HepG2 (cell line): Measurements from ENCODE around the gene ABTB2.

Experiments used
- CTCF ChIP-seq: sonication (generic); formaldehyde crosslinking; IDR thresholded peaks from 2 replicates; pipeline ENCODE4 v1.5.0; 2020; ENCODE audit warnings: mild to moderate bottlenecking, missing genetic modification reagents, moderate library complexity
- FOSL2 ChIP-seq: sonication (generic); formaldehyde crosslinking; IDR thresholded peaks from 2 replicates; pipeline ENCODE4 v1.4.0; 2020; ENCODE audit warnings: missing genetic modification reagents
- GTF3A ChIP-seq: sonication (generic); formaldehyde crosslinking; conservative IDR thresholded peaks from 2 replicates; pipeline ENCODE4 v1.4.0; 2020; ENCODE audit warnings: mild to moderate bottlenecking, missing genetic modification reagents
- MAX ChIP-seq: IDR thresholded peaks from 2 replicates; pipeline ENCODE4 v1.6.1; 2012; ENCODE audit warnings: inconsistent platforms
- SNAI1 ChIP-seq: sonication (generic); formaldehyde crosslinking; IDR thresholded peaks from 2 replicates; pipeline ENCODE4 v1.5.0; 2020; ENCODE audit warnings: mild to moderate bottlenecking, missing genetic modification reagents, borderline replicate concordance
- SRSF4 ChIP-seq: fragments of 200-400 bp; formaldehyde crosslinking; IDR thresholded peaks from one replicate; pipeline ENCODE4 v1.6.1; 2018; ENCODE audit warnings: mild to moderate bottlenecking, low read depth, low read length, moderate library complexity; ENCODE audit not compliant: poor library complexity, severe bottlenecking
- TBP ChIP-seq: sonication (generic); formaldehyde crosslinking; IDR thresholded peaks from 2 replicates; pipeline ENCODE4 v1.5.0; 2020; ENCODE audit warnings: missing genetic modification reagents

GRCh38 chr11:34134765-34135164 is 223.0 kb downstream of the ABTB2 start:
- TF ChIP-seq MAX (no peak), TBP (no peak), FOSL2 (CRISPR knock-in tag) (no peak), CTCF (CRISPR knock-in tag) (no peak), GTF3A (CRISPR knock-in tag) (no peak), SNAI1 (no peak), SRSF4 (no peak)
